ENCODE data around the gene HJV.

DNA sequence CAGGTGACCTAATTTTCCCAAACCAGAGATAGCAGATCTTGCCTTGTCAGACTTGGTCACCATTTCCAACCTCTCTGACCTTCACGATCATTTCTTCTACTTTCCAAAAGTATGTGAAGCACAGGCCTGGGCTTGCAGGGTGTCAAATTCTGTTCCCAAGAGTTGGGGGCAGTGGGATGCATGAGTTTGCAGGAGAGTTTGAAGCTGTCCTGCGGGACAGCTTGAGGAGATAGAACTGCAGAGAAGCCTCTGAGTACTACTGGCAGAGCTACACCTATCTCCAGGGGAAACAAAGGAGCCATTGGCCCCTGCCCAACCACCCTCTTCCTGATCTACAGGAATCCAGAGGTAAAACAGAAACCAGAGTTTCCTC is 36.4 kb downstream of the HJV start:
- TF ChIP-seq, protein P1, sequence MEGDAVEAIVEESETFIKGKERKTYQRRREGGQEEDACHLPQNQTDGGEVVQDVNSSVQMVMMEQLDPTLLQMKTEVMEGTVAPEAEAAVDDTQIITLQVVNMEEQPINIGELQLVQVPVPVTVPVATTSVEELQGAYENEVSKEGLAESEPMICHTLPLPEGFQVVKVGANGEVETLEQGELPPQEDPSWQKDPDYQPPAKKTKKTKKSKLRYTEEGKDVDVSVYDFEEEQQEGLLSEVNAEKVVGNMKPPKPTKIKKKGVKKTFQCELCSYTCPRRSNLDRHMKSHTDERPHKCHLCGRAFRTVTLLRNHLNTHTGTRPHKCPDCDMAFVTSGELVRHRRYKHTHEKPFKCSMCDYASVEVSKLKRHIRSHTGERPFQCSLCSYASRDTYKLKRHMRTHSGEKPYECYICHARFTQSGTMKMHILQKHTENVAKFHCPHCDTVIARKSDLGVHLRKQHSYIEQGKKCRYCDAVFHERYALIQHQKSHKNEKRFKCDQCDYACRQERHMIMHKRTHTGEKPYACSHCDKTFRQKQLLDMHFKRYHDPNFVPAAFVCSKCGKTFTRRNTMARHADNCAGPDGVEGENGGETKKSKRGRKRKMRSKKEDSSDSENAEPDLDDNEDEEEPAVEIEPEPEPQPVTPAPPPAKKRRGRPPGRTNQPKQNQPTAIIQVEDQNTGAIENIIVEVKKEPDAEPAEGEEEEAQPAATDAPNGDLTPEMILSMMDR (IDR thresholded peaks at IDR 0.05): no peak
- TF ChIP-seq EP300 (IDR thresholded peaks at IDR 0.05): no peak
